Ureter (tissue), 1 donor: ENCODE measurements around the gene RBM4B. TPM values are rescaled to one million over a fixed set of nuclear protein-coding genes. Genes with fewer than 3 reads are reported as not detected.

Experiments used
- DNase-seq: peaks from one replicate; pipeline ENCODE4 v3.0.0-alpha.2; 2020; ENCODE audit warnings: low spot score
- total RNA-seq: library from RNA; stranded (reverse); gene quantifications from one replicate; pipeline ENCODE4 v1.2.4, GENCODE V29; 2023
- donor health status: DM: yes; HTN: yes; CAD: no.

The RBM4B gene
- total RNA-seq, 1 donor from 2014 or later: 20.1 TPM

DNA sequence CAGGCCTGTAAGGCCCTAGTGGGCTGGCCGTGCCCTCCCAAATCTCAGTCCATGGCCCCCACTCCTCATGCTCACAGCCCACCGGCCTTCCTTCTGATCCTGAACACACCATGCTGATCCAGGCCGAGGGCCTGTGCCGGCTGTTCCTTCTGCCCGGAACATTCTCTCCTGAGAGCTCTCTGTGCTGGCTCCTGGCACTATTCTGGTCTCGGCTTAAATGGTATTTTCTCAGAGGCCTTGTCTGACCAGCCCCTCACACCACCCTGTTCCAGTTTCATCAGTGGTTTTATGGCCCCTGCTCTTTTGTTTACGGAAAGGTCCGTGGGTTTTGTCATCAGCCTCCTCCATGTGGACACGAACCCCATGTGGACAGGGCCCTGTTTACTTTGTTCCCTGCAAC, 29.3 kb upstream of the RBM4B start:
- DNase-seq: no peak

DNA sequence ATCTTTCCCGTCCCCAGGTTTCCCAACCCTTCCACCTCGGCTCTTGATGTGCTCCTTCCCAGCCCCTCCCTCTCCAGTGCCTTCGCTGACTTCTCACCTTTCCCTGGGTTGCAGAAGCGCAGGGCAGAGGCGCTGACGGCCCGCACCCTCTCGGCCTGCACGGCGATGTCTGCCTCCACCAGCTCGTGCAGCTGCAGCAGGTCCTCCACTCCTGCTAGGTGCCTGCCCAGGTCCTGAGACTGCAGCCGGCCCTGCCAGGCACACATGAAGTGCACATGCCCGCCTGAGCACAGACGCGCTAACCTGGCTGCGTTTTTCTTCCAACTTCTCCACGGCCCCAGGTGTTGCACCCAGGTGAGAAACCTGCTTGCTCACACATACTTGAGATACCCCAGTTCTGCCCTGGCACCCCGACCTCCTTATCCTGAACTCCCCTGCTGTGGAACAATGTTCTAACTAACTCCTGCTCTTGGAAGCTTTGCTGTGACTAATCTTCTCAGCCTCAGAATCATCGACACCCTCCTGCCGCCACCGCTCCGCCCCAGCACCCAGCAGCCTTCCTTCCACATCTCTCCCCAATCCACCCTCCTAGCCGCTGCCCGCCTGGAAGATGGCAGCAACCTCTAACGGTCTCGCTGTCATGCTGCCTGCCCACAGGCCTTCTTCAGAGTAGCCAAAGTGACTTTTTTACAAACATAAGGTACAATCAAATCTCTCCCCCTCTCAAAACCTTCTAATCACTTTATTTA, 28.1 kb upstream of the RBM4B start:
- no peak for DNase-seq

DNA sequence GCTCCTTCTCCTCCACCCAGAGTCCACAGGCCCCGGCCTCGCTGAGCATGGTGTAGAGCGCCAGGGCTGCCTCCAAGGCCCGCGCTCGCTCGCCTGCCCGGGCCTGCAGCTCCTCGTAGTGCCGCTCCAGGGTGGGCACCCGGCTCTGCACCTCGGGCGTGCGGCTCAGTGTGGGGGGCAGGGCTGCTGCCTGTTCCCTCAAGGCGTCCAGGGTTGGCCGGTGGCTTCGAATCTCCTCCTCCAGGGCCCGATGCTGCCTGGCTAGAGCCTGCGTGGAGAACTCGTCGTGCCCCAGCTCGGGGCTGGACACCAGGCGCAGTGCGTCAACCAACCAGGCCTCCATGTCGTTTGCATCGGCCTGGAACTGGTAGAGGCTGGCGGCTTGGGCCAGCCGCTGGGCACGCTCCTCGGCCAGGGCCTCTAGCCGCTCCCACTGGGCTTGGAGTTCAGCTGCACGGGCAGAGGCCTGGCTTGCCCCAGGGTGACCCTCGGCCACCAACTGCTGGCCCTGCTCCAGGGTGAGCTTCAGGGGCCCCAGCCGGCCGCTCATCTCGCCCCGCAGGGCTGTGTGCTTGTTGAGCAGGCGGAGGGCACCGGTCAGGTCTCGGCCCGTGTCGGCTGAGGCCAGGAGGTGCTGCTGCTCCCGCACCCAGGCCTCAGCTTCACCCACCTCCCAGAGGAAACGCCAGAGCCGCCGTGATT, 27.1 kb upstream of the RBM4B start:
- no peak for DNase-seq

DNA sequence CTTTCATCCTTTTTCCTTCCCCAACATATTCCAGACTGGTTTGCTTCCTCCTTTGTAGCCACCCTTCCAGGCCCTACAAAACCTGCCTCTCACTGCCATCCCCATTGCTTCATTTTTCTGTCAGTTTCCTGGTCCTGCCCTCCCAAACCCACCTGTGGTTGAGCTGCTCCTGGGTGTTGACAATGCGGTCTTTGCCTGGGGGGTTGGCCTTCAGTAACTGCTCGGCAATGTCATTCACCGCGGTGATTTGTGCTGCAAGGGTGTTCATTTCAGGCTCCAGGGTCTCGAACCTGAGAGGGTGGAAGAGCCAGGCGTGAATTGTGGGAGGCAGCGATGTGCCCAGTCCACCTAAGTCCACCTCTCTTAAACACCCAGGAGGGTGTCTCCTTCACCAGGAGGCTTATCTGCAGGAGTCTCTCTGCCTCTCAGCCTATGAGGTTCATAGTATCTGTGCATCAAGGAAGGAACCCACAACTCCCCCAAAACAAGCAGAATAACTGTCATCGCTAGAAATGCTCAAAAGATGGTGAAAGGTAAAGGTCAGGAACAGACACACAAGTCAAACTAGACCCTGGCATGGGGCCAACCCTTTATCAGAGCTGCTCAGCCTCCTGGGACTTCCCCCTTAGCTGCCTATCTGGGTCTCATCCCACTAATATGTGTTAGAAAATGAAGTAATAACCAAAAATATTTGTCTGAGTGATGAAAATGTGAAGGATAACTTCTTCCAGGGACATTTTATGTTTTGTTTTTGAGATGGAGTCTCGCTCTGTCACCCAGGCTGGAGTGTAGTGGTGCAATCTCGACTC, 23.9 kb upstream of the RBM4B start:
- no peak for DNase-seq

GRCh38 chr11:66700742-66701141, 23.1 kb upstream of the RBM4B start:
- DNase-seq: no peak

- no peak for DNase-seq
Measured at GRCh38 chr11:66700337-66700736, 22.6 kb upstream of the RBM4B start.

DNA sequence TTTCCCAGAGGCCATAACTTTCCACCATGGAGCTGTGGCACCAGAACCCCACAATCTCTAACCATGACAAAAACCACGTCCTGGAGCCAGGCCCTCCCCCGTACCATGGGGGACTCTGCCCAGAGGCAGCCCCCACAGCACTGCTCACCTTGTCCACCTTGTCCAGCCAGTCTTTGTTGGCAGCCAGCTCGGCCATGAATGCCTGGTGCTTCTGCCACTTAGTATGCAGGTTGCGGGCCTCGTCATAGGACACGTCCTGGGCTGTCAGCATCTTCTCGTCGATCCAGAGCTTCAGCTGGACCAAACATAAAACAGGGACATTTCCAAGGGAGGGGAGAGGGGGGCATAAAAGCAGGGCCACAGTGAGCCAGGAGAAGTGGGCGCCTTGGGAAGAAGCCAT, 20.8 kb upstream of the RBM4B start:
- no peak for DNase-seq

DNA sequence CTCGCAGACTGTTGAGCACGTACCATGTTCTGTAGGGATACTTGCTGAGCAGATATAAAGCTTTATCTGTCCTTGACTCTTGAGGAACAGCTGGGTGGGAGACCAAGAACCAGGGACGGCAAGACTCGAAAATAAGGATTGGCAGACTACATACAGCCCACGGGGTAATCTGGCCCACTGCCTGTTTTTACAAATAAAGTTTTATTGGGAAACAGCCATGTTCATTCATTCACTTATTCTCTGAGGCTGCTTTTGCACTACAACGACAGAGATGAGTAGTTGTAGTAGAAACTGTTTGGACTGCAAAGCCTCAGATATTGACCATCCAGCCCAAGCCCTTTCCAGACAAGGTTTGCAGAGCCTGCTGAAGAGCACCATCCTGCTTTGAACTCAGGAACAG, 20.3 kb upstream of the RBM4B start:
- no peak for DNase-seq

DNA sequence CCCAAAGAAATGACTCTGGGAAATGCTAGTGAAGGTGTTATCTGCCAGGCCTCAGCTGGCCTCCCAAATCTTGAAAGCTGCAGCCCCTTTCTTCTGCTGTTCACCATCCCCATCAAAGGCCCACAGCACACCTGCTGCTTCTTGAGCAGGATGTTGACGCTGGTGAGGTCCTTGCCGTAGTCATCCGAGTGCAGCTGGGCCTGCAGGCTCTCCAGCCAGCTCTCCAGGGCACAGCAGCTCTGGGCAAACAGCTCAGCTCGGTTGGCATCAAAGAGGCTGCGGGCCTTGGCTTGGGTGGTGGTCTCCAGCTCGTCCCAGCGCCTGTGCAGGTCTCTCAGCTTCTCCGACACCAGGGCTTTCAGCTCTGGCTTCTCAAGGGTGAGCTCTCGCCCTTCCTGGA, 18.5 kb upstream of the RBM4B start:
- DNase-seq: no peak

DNA sequence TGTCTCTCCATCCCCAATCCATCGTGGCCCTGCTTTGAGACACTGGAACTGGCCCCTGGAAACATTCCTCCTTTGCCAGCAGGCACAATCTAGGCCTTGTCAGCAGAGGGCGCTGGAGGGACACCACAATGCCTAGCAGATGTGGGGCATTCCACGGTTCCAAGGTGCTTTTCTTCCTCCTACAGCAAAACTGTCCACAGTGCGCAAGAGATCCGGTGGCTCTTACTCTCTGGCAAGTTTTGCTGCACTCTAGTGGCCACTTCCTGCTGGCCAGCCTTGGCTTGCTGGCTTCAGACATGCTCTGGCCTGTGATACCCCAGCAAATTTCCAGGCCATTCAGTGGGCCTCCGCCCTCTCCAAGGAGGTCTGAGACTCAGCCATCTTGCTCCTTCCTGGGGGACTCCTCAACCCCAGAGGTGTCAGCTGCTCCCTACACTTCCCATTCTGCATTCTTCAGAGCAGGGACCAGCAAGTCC, 17.1 kb upstream of the RBM4B start:
- DNase-seq: peak; percentile 94

DNA sequence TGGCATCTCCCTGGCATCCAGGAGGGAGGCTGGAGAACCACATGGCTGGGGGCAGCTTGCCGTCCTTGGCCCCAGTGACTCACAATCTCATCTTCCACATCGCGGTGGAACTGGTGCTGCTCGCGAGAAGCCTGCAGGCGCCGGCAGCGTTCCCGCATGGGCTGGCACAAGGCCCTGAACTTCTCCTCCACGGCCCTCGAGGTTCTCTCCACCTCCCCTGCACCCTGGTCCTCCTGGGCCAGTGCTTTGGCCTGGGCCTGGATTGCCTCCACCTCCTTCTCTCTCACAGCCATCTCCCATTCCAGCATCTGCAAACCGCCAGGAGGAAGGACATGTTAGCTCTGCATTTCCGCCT, 16.3 kb upstream of the RBM4B start:
- DNase-seq: no peak

- no peak for DNase-seq
Measured at GRCh38 chr11:66693356-66694055, 15.8 kb upstream of the RBM4B start.

DNA sequence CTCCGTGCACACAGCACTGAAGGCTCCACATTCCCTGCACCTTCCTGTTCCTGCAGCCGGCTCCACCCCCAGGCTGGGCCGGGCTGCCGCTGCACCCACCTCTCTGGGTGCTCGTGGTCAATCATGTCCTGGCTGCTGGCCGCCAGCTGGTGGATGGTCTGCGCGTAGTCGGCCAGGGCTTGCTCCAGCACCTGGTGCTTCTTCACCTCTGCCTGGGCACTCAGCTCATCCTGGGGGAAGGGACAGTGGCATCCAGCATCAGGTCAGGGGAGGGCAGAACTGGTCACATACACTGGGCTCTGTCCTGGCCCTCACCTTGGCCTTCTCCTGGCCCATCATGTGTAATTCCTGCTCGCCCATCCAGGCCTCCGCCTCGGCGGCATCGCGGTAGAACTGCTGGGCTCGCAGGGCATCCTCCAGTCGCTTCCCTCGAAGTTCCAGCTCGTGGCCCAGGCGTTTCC, 15.2 kb upstream of the RBM4B start:
- DNase-seq: no peak

DNA sequence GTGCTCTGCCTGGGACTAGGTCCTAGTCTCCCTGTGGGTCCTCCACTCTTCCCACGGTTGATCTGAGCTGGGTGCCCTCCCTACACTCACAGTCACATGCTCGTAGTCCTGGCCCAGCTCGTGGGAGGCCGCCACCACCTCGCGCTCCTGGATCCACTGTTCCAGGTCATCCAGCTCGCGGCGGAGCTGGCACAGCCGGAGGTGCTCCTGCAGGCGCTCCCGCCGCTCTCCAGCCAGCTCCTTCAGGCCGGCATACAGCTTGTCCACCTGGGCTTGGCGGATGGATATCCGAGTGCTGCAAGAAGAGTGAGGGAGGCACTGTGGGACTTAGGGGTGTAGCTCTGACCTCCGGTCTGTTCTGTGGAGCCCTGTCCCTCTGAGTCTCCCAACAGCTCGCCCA, 14.8 kb upstream of the RBM4B start:
- no peak for DNase-seq

- DNase-seq: peak; percentile 40
Measured at GRCh38 chr11:66691311-66691980, 13.8 kb upstream of the RBM4B start.

GRCh38 chr11:66689661-66690590, 12.2 kb upstream of the RBM4B start:
- DNase-seq: no peak

DNA sequence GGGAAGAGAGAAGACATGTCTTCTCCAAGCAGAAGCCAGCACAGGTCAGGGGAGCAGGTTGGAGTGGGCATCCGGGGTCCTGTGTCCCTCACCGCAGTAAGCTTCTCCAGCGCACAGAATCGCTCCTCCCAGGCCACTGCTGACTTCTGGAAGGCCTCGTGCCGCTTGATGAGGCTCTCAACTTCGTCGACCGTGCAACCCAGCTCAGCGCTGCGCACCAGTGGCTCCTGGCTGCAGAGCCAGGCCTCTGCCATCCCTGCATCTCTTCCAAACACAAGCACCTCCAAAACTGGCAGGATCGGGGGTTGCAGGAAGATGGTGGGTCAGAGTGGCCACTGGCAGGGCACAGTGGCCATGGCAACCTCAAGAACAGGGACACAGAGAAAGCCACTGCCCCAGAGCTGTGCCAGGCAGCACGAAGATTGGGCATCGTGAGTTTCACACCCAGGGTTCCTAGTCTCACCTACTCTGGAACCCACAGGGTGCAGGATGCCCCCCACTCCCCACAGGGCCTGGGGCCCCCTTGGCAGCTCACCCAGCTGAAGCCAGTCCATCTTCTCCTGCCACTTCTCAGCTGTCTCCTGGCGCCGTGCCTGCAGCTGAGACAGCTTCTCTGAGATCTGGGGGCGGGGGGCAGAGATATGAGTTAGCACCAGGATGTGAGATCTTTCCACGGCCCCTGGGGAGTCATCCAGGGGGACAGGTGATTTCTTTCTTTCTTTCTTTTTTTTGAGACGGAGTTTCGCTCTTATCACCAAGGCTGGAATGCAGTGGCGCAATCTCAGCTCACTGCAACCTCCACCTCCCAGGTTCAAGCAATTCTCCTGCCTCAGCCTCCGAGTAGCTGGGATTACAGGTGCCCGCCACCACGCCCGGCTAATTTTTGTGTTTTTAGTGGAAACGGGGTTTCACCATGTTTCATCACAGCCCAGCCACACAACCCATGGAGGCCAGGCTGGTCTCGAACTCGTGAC, 11.2 kb upstream of the RBM4B start:
- DNase-seq: no peak

- DNase-seq: no peak
Measured at GRCh38 chr11:66687831-66688281, 10.2 kb upstream of the RBM4B start.
